B cell (primary cell): ENCODE data around the gene SYNRG. TPM values are rescaled to one million over a fixed set of nuclear protein-coding genes. Genes with fewer than 3 reads are reported as not detected.

Experiments
- ATAC-seq: fragments of 200-7000 bp; cut with Tn5 transposase; one replicate; pipeline ENCODE4 v1.10.0; 2021; ENCODE audit warnings: low read depth, mild to moderate bottlenecking, moderate number of reproducible peaks, moderate library complexity
- CTCF ChIA-PET: fragments of 350-600 bp; sonication (Branson Sonifier 250); formaldehyde crosslinking; loops from one replicate; lab custom pipeline; 2021; ENCODE audit warnings: antibody characterized with exemption, inconsistent platforms; lab: Charles Lee
- POLR2A ChIA-PET: fragments of 350-600 bp; sonication (Branson Sonifier 250); formaldehyde crosslinking; loops from one replicate; lab custom pipeline; 2021; ENCODE audit warnings: antibody characterized with exemption; lab: Charles Lee
- DNase-seq: peaks from one replicate; pipeline ENCODE4 v3.0.0; 2013
- H2AFZ ChIP-seq: 2 replicates; pipeline ENCODE4 v1.6.1; 2012; ENCODE audit warnings: mild to moderate bottlenecking, low read depth, low read length; ENCODE audit not compliant: insufficient read depth, poor library complexity, severe bottlenecking
- H3K27ac ChIP-seq, 2 donors: 1 replicate in 1 of 2; 2 replicates in 1 of 2; pipeline ENCODE4 v1.5.1; 2012 to 2013; ENCODE audit warnings: low read length in 2 of 2, mild to moderate bottlenecking in 2 of 2, moderate library complexity in 1 of 2
- H3K27me3 ChIP-seq, 4 experiments: fragments of 200-600 bp in 1 of 4; sonication (generic) in 1 of 4; replicated peaks in 1 of 4; 1 replicate in 2 of 4; 2 replicates in 2 of 4; pipeline versions ENCODE4 v1.6.1 to v1.7.0; 2013 to 2016; ENCODE audit warnings: low read length in 3 of 4, mild to moderate bottlenecking in 2 of 4, mixed read lengths in 1 of 4, moderate library complexity in 1 of 4; ENCODE audit not compliant: insufficient read depth in 4 of 4, control insufficient read depth in 3 of 4; ENCODE audit errors: control extremely low read depth in 1 of 4
- H3K36me3 ChIP-seq, 2 experiments: replicated peaks in 1 of 2; 1 replicate in 1 of 2; 2 replicates in 1 of 2; pipeline versions ENCODE4 v1.6.1 to v1.7.1; 2013; ENCODE audit warnings: low read length in 1 of 2; ENCODE audit not compliant: insufficient read depth in 2 of 2, control insufficient read depth in 1 of 2; ENCODE audit errors: control extremely low read depth in 1 of 2, extremely low read depth in 1 of 2
- H3K4me1 ChIP-seq, 2 donors: fragments of 200-600 bp in 1 of 2; sonication (generic) in 1 of 2; 1 replicate in 1 of 2; 2 replicates in 1 of 2; pipeline versions ENCODE4 v1.5.1 to v1.6.1; 2013 to 2017; ENCODE audit warnings: low read length in 2 of 2; ENCODE audit not compliant: control insufficient read depth in 2 of 2, insufficient read depth in 2 of 2
- H3K4me2 ChIP-seq: replicated peaks from 2 replicates; pipeline ENCODE3; 2012; ENCODE audit warnings: mild to moderate bottlenecking, low read depth, low read length; ENCODE audit not compliant: poor library complexity, severe bottlenecking
- H3K4me3 ChIP-seq, 5 experiments: fragments of 200-600 bp in 1 of 5; sonication (generic) in 1 of 5; 1 replicate in 3 of 5; 2 replicates in 2 of 5; pipeline versions ENCODE4 v1.5.1 to v1.7.0; 2011 to 2016; ENCODE audit warnings: low read length in 4 of 5, mild to moderate bottlenecking in 4 of 5, low read depth in 2 of 5, control low read depth in 1 of 5, moderate library complexity in 1 of 5; ENCODE audit not compliant: insufficient read depth in 1 of 5; ENCODE audit errors: control extremely low read depth in 1 of 5, extremely low read depth in 1 of 5
- H3K79me2 ChIP-seq: fragments of 200-600 bp; sonication (generic); one replicate; pipeline ENCODE4 v1.6.0; 2016; ENCODE audit warnings: low read length; ENCODE audit not compliant: control insufficient read depth, insufficient read depth
- H3K9ac ChIP-seq: fragments of 200-600 bp; sonication (generic); 2 replicates; pipeline ENCODE4 v1.6.1; 2017; ENCODE audit warnings: mild to moderate bottlenecking, low read length, moderate library complexity
- H3K9me3 ChIP-seq, 3 donors: one replicate each; pipeline versions ENCODE4 v1.6.1 to v1.7.1; 2013; ENCODE audit warnings: low read length in 2 of 3; ENCODE audit not compliant: control insufficient read depth in 2 of 3, insufficient read depth in 1 of 3; ENCODE audit errors: control extremely low read depth in 1 of 3
- H4K20me1 ChIP-seq: 2 replicates; pipeline ENCODE4 v1.6.0; 2012; ENCODE audit warnings: mild to moderate bottlenecking, low read length; ENCODE audit not compliant: insufficient read depth, control insufficient read depth, poor library complexity, severe bottlenecking
- H3K27ac Mint-ChIP-seq: one replicate; pipeline ENCODE4 v1.8.0; 2021; ENCODE audit warnings: mixed read lengths
- H3K27me3 Mint-ChIP-seq: one replicate; pipeline ENCODE4 v1.8.0; 2021; ENCODE audit warnings: mixed read lengths
- H3K4me1 Mint-ChIP-seq: one replicate; pipeline ENCODE4 v1.8.0; 2021; ENCODE audit warnings: mixed read lengths
- H3K4me3 Mint-ChIP-seq: one replicate; pipeline ENCODE4 v1.8.0; 2021; ENCODE audit warnings: mixed read lengths
- H3K9me3 Mint-ChIP-seq: one replicate; pipeline ENCODE4 v1.8.0; 2022; ENCODE audit warnings: mixed read lengths; ENCODE audit not compliant: insufficient read depth
- EZH2 ChIP-seq: IDR thresholded peaks from 2 replicates; pipeline ENCODE4 v1.6.1; 2012; ENCODE audit warnings: borderline replicate concordance, low read depth, mild to moderate bottlenecking, moderate library complexity, low read length; ENCODE audit not compliant: insufficient read depth, poor library complexity, severe bottlenecking
- WGBS: methylation state at CpG from one replicate; pipeline ENCODE4 v1.1.5; 2013; ENCODE audit warnings: missing lambda C conversion rate; ENCODE audit not compliant: insufficient coverage; 5-methylcytosine and 5-hydroxymethylcytosine counted together
- intact Hi-C: fragments of 100-400 bp; cut with micrococcal nuclease; formaldehyde crosslinking; loops from one replicate; pipeline ENCODE4 v1.10.0; 2022
- polyA plus RNA-seq: library from polyadenylated mRNA; depleted of rRNA; stranded (reverse); fragments of >200 nt; gene quantifications from 2 replicates; pipeline ENCODE4 v1.2.3, GENCODE V29; 2012
- total RNA-seq, 2 donors: library from RNA; stranded (reverse); fragments of 120-200 nt in 1 of 2; gene quantifications; 1 replicate in 1 of 2; 2 replicates in 1 of 2; pipeline versions ENCODE4 v1.2.3 to v1.2.4, GENCODE V29; 2013 to 2022
- TF ChIP-seq, protein P1 (sequence below): fragments of 200-600 bp; IDR thresholded peaks from one replicate; pipeline ENCODE4 v1.8.0; 2022; ENCODE audit warnings: antibody characterized with exemption, mild to moderate bottlenecking

SYNRG gene
- total and polyA plus RNA-seq, 2 donors (not counting 1 experiment from before 2014, with no cell fraction given) = 31.8 to 113 TPM

DNA sequence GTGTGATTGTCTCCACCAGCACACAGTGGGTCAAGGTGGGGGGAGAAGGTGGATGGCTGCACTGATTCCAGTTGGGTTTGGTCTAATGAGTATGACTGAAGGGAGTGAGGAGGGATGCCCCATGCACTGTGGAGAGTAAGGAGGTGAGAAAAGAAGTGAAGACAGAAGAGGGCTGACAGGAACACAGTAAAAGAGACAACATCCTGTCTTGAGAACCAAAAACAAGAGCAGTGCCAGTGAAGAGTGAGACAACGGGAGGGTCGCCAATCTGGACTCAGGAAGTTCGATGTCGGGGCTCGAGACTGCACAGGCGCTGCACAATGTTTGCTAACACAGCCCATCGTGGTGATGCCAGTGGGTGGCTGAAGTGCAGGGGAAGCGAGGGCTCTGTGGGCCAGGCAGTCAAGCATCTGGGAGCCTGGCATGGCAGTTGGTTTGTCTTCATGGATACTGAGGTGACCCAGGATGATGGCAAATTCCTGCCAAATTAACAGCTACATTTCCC is 85.5 kb downstream of the SYNRG start:
- no peaks in the 10 kb centered on the region for H3K27me3 Mint-ChIP-seq
- Histone ChIP-seq H4K20me1 (peaks cover 6% of the 10 kb centered on the region), H3K27me3 (no peaks in the 10 kb centered on the region), H3K36me3 (peaks cover 6 to 67% of the 10 kb centered on the region in 2 experiments), H3K4me3 (no peak overlapping the region), H3K27ac (no peak overlapping the region), H3K4me2 (no peak overlapping the region), H3K79me2 (no peaks in the 10 kb centered on the region), H2AFZ (no peak overlapping the region), H3K9ac (no peak overlapping the region), H3K4me1 (no peaks in the 10 kb centered on the region), H3K9me3 (no peaks in the 10 kb centered on the region)
- no peak overlapping the region for H3K27ac Mint-ChIP-seq
- ChIA-PET CTCF (no interaction called here), POLR2A (no interaction called here)
- no peak for DNase-seq
- ATAC-seq = no peak
- no peaks in the 10 kb centered on the region for H3K9me3 Mint-ChIP-seq
- intact Hi-C loops = no loop called here
- 98% methylated on average over 8 of the region's 8 CpGs for WGBS
- no peak for TF ChIP-seq EZH2
- TF ChIP-seq, protein P1, sequence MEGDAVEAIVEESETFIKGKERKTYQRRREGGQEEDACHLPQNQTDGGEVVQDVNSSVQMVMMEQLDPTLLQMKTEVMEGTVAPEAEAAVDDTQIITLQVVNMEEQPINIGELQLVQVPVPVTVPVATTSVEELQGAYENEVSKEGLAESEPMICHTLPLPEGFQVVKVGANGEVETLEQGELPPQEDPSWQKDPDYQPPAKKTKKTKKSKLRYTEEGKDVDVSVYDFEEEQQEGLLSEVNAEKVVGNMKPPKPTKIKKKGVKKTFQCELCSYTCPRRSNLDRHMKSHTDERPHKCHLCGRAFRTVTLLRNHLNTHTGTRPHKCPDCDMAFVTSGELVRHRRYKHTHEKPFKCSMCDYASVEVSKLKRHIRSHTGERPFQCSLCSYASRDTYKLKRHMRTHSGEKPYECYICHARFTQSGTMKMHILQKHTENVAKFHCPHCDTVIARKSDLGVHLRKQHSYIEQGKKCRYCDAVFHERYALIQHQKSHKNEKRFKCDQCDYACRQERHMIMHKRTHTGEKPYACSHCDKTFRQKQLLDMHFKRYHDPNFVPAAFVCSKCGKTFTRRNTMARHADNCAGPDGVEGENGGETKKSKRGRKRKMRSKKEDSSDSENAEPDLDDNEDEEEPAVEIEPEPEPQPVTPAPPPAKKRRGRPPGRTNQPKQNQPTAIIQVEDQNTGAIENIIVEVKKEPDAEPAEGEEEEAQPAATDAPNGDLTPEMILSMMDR = no peak
- no peak overlapping the region for H3K4me3 Mint-ChIP-seq
- no peaks in the 10 kb centered on the region for H3K4me1 Mint-ChIP-seq

DNA sequence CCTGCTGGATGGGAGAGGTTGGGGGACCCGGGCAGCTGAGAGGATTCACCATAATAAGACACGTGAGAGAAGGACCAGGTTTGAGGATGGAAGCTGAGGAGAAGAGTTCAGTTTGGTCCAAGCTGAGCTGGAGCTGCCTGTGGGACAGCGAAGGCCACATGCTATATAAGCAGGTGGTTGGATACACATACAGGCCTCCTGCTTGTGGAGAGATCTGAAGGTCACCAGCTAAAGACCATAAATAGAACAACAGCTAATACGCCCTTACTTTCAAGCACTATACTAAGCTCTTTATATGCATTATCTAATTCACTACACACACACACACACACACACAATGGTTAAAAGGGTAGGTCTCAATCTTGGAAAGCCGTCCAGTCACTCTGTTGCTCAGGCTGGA is 87.4 kb downstream of the SYNRG start:
- Histone ChIP-seq H3K9me3 (no peaks in the 10 kb centered on the region), H4K20me1 (peaks cover 6% of the 10 kb centered on the region), H3K27me3 (no peaks in the 10 kb centered on the region), H3K9ac (no peak overlapping the region), H3K4me3 (no peak overlapping the region), H2AFZ (no peak overlapping the region), H3K79me2 (no peaks in the 10 kb centered on the region), H3K4me2 (no peak overlapping the region), H3K4me1 (no peaks in the 10 kb centered on the region), H3K27ac (no peak overlapping the region), H3K36me3 (peaks cover 8 to 70% of the 10 kb centered on the region in 2 experiments)
- CTCF ChIA-PET = interaction anchor here (0.6 kb wide), 1 partner anchor 951 kb away, joined by 3 read pairs; no protein-coding TSS in a partner anchor
- H3K9me3 Mint-ChIP-seq = no peaks in the 10 kb centered on the region
- POLR2A ChIA-PET = interaction anchor here (0.6 kb wide), 1 partner anchor 963 kb away, joined by 7 read pairs; no protein-coding TSS in a partner anchor
- H3K4me3 Mint-ChIP-seq = no peak overlapping the region
- H3K27ac Mint-ChIP-seq = no peak overlapping the region
- DNase-seq = no peak
- TF ChIP-seq, protein P1 = no peak
- TF ChIP-seq EZH2 = no peak
- 100% methylated on average over 4 of the region's 5 CpGs for WGBS
- no peaks in the 10 kb centered on the region for H3K27me3 Mint-ChIP-seq
- intact Hi-C loops = no loop called here
- ATAC-seq = no peak
- no peaks in the 10 kb centered on the region for H3K4me1 Mint-ChIP-seq
